H9 (cell line): ENCODE data around the gene COLQ. TPM values are rescaled to one million over a fixed set of nuclear protein-coding genes. Genes with fewer than 3 reads are reported as not detected.

Experiments
- DNase-seq: peaks from one replicate; pipeline ENCODE4 v3.0.0-alpha.2; 2017
- H2AFZ ChIP-seq: one replicate; pipeline ENCODE4 v1.6.1; 2013; ENCODE audit warnings: mild to moderate bottlenecking, low read length, control low read depth, moderate library complexity
- H2AK5ac ChIP-seq: 2 replicates; pipeline ENCODE4 v1.6.1; 2013; ENCODE audit warnings: low read length, control low read depth, mixed read lengths; ENCODE audit not compliant: insufficient read length
- H2BK120ac ChIP-seq: one replicate; pipeline ENCODE4 v1.6.1; 2013; ENCODE audit warnings: low read depth, mild to moderate bottlenecking, low read length, control low read depth, inconsistent platforms; ENCODE audit not compliant: poor library complexity, severe bottlenecking
- H2BK12ac ChIP-seq: 2 replicates; pipeline ENCODE4 v1.6.1; 2013; ENCODE audit warnings: low read length, control low read depth, mixed read lengths, low read depth; ENCODE audit not compliant: insufficient read length
- H2BK15ac ChIP-seq: 2 replicates; pipeline ENCODE4 v1.6.1; 2013; ENCODE audit warnings: low read depth, low read length, control low read depth
- H2BK20ac ChIP-seq: one replicate; pipeline ENCODE4 v1.6.1; 2013; ENCODE audit warnings: low read depth, mild to moderate bottlenecking, low read length, control low read depth, inconsistent platforms; ENCODE audit not compliant: poor library complexity, severe bottlenecking
- H2BK5ac ChIP-seq: 2 replicates; pipeline ENCODE4 v1.6.1; 2013; ENCODE audit warnings: low read length, control low read depth, mixed read lengths; ENCODE audit not compliant: insufficient read length
- H3K14ac ChIP-seq: 2 replicates; pipeline ENCODE4 v1.6.1; 2013; ENCODE audit warnings: low read length, control low read depth; ENCODE audit not compliant: insufficient read depth
- H3K18ac ChIP-seq: 2 replicates; pipeline ENCODE4 v1.6.1; 2013; ENCODE audit warnings: low read depth, mild to moderate bottlenecking, mixed read lengths, low read length, control low read depth; ENCODE audit not compliant: insufficient read length
- H3K23ac ChIP-seq: 2 replicates; pipeline ENCODE4 v1.6.1; 2013; ENCODE audit warnings: low read length, control low read depth, mixed read lengths, low read depth; ENCODE audit not compliant: insufficient read length
- H3K23me2 ChIP-seq: 2 replicates; pipeline ENCODE4 v1.6.1; 2013; ENCODE audit warnings: low read depth, mild to moderate bottlenecking, mixed read lengths, low read length, control low read depth; ENCODE audit not compliant: insufficient read length, poor library complexity, severe bottlenecking
- H3K27ac ChIP-seq: 2 replicates; pipeline ENCODE4 v1.5.1; 2013; ENCODE audit warnings: low read length, control low read depth, mixed read lengths, low read depth; ENCODE audit not compliant: insufficient read length
- H3K27me3 ChIP-seq: 2 replicates; pipeline ENCODE4 v1.6.1; 2013; ENCODE audit warnings: low read length, control low read depth, inconsistent platforms; ENCODE audit not compliant: insufficient read depth
- H3K4ac ChIP-seq: 2 replicates; pipeline ENCODE4 v1.6.1; 2013; ENCODE audit warnings: low read depth, mild to moderate bottlenecking, control low read depth, inconsistent platforms, low read length, moderate library complexity
- H3K4me1 ChIP-seq: 2 replicates; pipeline ENCODE4 v1.6.1; 2013; ENCODE audit warnings: low read length, control low read depth, inconsistent platforms; ENCODE audit not compliant: insufficient read depth
- H3K4me2 ChIP-seq: 2 replicates; pipeline ENCODE4 v1.6.1; 2013; ENCODE audit warnings: low read length, control low read depth, mixed read lengths; ENCODE audit not compliant: insufficient read length, insufficient read depth
- H3K56ac ChIP-seq: 2 replicates; pipeline ENCODE4 v1.6.1; 2013; ENCODE audit warnings: low read depth, mild to moderate bottlenecking, mixed read lengths, low read length, control low read depth; ENCODE audit not compliant: insufficient read length
- H3K79me1 ChIP-seq: 2 replicates; pipeline ENCODE4 v1.6.1; 2013; ENCODE audit warnings: low read depth, mild to moderate bottlenecking, moderate library complexity, low read length, control low read depth, inconsistent platforms; ENCODE audit not compliant: insufficient read depth, poor library complexity, severe bottlenecking
- H3K79me2 ChIP-seq: 2 replicates; pipeline ENCODE4 v1.6.1; 2013; ENCODE audit warnings: low read length, control low read depth, inconsistent platforms; ENCODE audit not compliant: insufficient read depth
- H3K9ac ChIP-seq: 2 replicates; pipeline ENCODE4 v1.6.1; 2013; ENCODE audit warnings: low read length, control low read depth, mixed read lengths; ENCODE audit not compliant: insufficient read length; ENCODE audit errors: extremely low read depth
- H3K9me3 ChIP-seq: one replicate; pipeline ENCODE4 v1.6.1; 2013; ENCODE audit warnings: low read depth, low read length, inconsistent platforms; ENCODE audit not compliant: control insufficient read depth
- H3T11ph ChIP-seq: one replicate; pipeline ENCODE4 v1.6.1; 2013; ENCODE audit warnings: mild to moderate bottlenecking, low read length, control low read depth, inconsistent platforms
- H4K20me1 ChIP-seq: one replicate; pipeline ENCODE4 v1.6.1; 2013; ENCODE audit not compliant: control insufficient read depth, insufficient read length, insufficient read depth
- H4K5ac ChIP-seq: 2 replicates; pipeline ENCODE4 v1.6.1; 2013; ENCODE audit warnings: low read depth, mild to moderate bottlenecking, mixed read lengths, low read length, control low read depth; ENCODE audit not compliant: insufficient read length
- H4K8ac ChIP-seq: replicated peaks from 2 replicates; pipeline ENCODE4 v1.6.1; 2013; ENCODE audit warnings: low read length, control low read depth, mixed read lengths, low read depth; ENCODE audit not compliant: insufficient read length
- H4K91ac ChIP-seq: 2 replicates; pipeline ENCODE4 v1.6.1; 2013; ENCODE audit warnings: low read depth, mild to moderate bottlenecking, moderate library complexity, mixed read lengths, low read length, control low read depth; ENCODE audit not compliant: insufficient read length
- H3K27ac Mint-ChIP-seq, 3 experiments: 2 replicates in 2 of 3; 3 replicates in 1 of 3; pipeline ENCODE4 v1.8.0; 2020 to 2021; ENCODE audit warnings: mixed read lengths in 3 of 3, mild to moderate bottlenecking in 1 of 3, moderate library complexity in 1 of 3
- H3K27me3 Mint-ChIP-seq: 2 replicates; pipeline ENCODE4 v1.8.0; 2021; ENCODE audit warnings: low read depth, mild to moderate bottlenecking, moderate library complexity, mixed read lengths
- H3K36me3 Mint-ChIP-seq, 3 experiments: 2 replicates in 2 of 3; 3 replicates in 1 of 3; pipeline ENCODE4 v1.8.0; 2020 to 2021; ENCODE audit warnings: low read depth in 3 of 3, mixed read lengths in 3 of 3; ENCODE audit not compliant: insufficient read depth in 1 of 3
- H3K4me1 Mint-ChIP-seq, 2 experiments: 2 replicates each; pipeline ENCODE4 v1.8.0; 2020; ENCODE audit warnings: mixed read lengths in 2 of 2
- H3K4me3 Mint-ChIP-seq, 2 experiments: 2 replicates in 1 of 2; 3 replicates in 1 of 2; pipeline ENCODE4 v1.8.0; 2020 to 2021; ENCODE audit warnings: mild to moderate bottlenecking in 2 of 2, mixed read lengths in 2 of 2, moderate library complexity in 1 of 2
- H3K9me3 Mint-ChIP-seq, 2 experiments: 2 replicates in 1 of 2; 3 replicates in 1 of 2; pipeline ENCODE4 v1.8.0; 2020; ENCODE audit warnings: mild to moderate bottlenecking in 2 of 2, mixed read lengths in 2 of 2, moderate library complexity in 1 of 2
- CTCF ChIP-seq: fragments of 200-600 bp; sonication (generic); conservative IDR thresholded peaks from 3 replicates; pipeline ENCODE4 v1.8.0; 2021; ENCODE audit warnings: antibody characterized with exemption, mild to moderate bottlenecking
- WGBS: extraction: QIAGEN DNeasy Blood & Tissue Kit; methylation state at CpG from one replicate; pipeline ENCODE4 v1.1.7; 2013; ENCODE audit warnings: missing lambda C conversion rate, low lambda C conversion rate, mixed read lengths; ENCODE audit not compliant: insufficient read length; ENCODE audit errors: extremely low coverage; 5-methylcytosine and 5-hydroxymethylcytosine counted together
- total RNA-seq: library from RNA; stranded (reverse); gene quantifications from 2 replicates; pipeline ENCODE4 v1.2.1, GENCODE V29; 2021

Gene COLQ
- total RNA-seq, 1 experiment from 2014 or later = 0.61 TPM

GRCh38 chr3:15436246-15436645, 85.3 kb downstream of the COLQ start:
- no peaks in the 10 kb centered on the region for H3K4me1 Mint-ChIP-seq

More at GRCh38 chr3:15436246-15436645, 85.3 kb downstream of the COLQ start:
- no peak overlapping the region for H2BK12ac ChIP-seq
- H3T11ph ChIP-seq = no peak overlapping the region
- Mint-ChIP-seq H3K27ac (no peak overlapping the region), H3K4me3 (no peak overlapping the region), H3K27me3 (no peaks in the 10 kb centered on the region), H3K9me3 (no peaks in the 10 kb centered on the region), H3K36me3 (peaks cover 25 to 87% (median 83%) of the 10 kb centered on the region in 3 experiments; a peak in 6 of 7 replicates)
- H3K27ac ChIP-seq = no peak overlapping the region
- H3K4me2 ChIP-seq = no peak overlapping the region
- no peak overlapping the region for H3K23ac ChIP-seq
- H3K79me2 ChIP-seq = no peaks in the 10 kb centered on the region
- H3K79me1 ChIP-seq = no peaks in the 10 kb centered on the region
- no peaks in the 10 kb centered on the region for H3K23me2 ChIP-seq
- no peaks in the 10 kb centered on the region for H4K20me1 ChIP-seq
- H3K56ac ChIP-seq = no peak overlapping the region
- H3K9ac ChIP-seq = no peak overlapping the region
- no peak overlapping the region for H2BK20ac ChIP-seq
- no peak overlapping the region for H4K5ac ChIP-seq
- DNase-seq = no peak
- H2AK5ac ChIP-seq = no peak overlapping the region
- H2AFZ ChIP-seq = no peak overlapping the region
- H2BK15ac ChIP-seq = no peak overlapping the region
- no peak overlapping the region for H3K14ac ChIP-seq
- no peaks in the 10 kb centered on the region for H3K4me1 ChIP-seq
- H3K4ac ChIP-seq = no peak overlapping the region
- no peak overlapping the region for H3K18ac ChIP-seq
- no CpG with 5 or more reads among the region's 6 CpGs for WGBS
- H3K9me3 ChIP-seq = no peaks in the 10 kb centered on the region
- no peak overlapping the region for H4K91ac ChIP-seq
- H2BK120ac ChIP-seq = no peak overlapping the region
- no peak overlapping the region for H4K8ac ChIP-seq
- no peak for TF ChIP-seq CTCF
- H2BK5ac ChIP-seq = no peak overlapping the region
- no peaks in the 10 kb centered on the region for H3K27me3 ChIP-seq
